H1 (cell line): Measurements from ENCODE around the gene EZH2. TPM values are rescaled to one million over a fixed set of nuclear protein-coding genes. Genes with fewer than 3 reads are reported as not detected.

ENCODE experiments used
- CTCF ChIA-PET: fragments of 300-600 bp; sonication (Branson Sonifier 250); formaldehyde crosslinking; loops from one replicate; lab custom pipeline; 2021; ENCODE audit not compliant: partially characterized antibody; lab: Charles Lee
- POLR2A ChIA-PET: fragments of 300-600 bp; sonication (Branson Sonifier 250); formaldehyde crosslinking; loops from one replicate; lab custom pipeline; 2021; ENCODE audit warnings: inconsistent platforms; ENCODE audit not compliant: partially characterized antibody; lab: Charles Lee
- DNase-seq, 2 experiments: peaks; one replicate each; pipeline versions ENCODE4 v3.0.0 to v3.0.0-alpha.2; 2010 to 2022; ENCODE audit warnings: low spot score in 2 of 2, low read depth in 1 of 2, mixed read lengths in 1 of 2
- FAIRE-seq: peaks from 2 replicates; lab custom pipeline; 2011; peaks lifted over from hg19 to GRCh38; lab: Jason Lieb, UNC
- H2AFZ ChIP-seq: 2 replicates; pipeline ENCODE4 v1.8.1; 2012; ENCODE audit warnings: low read length, inconsistent platforms
- H2AK5ac ChIP-seq: 2 replicates; pipeline ENCODE4 v1.6.1; 2013; ENCODE audit warnings: low read depth, low read length
- H2BK120ac ChIP-seq: replicated peaks from 2 replicates; pipeline ENCODE3; 2013; ENCODE audit warnings: low read depth, low read length, inconsistent platforms
- H2BK12ac ChIP-seq: 2 replicates; pipeline ENCODE4 v1.6.1; 2013; ENCODE audit warnings: low read depth, low read length
- H2BK15ac ChIP-seq: 2 replicates; pipeline ENCODE4 v1.6.1; 2013; ENCODE audit warnings: low read length
- H2BK20ac ChIP-seq: 2 replicates; pipeline ENCODE4 v1.6.1; 2013; ENCODE audit warnings: low read length
- H2BK5ac ChIP-seq: 2 replicates; pipeline ENCODE4 v1.6.1; 2013; ENCODE audit warnings: low read depth, low read length
- H3K14ac ChIP-seq: 2 replicates; pipeline ENCODE4 v1.6.1; 2013; ENCODE audit warnings: inconsistent platforms; ENCODE audit not compliant: insufficient read length
- H3K18ac ChIP-seq: 2 replicates; pipeline ENCODE4 v1.6.1; 2013; ENCODE audit warnings: low read length; ENCODE audit errors: extremely low read depth
- H3K23ac ChIP-seq: 2 replicates; pipeline ENCODE4 v1.6.1; 2013; ENCODE audit warnings: inconsistent platforms; ENCODE audit not compliant: insufficient read length
- H3K23me2 ChIP-seq: 2 replicates; pipeline ENCODE4 v1.6.1; 2013; ENCODE audit warnings: low read depth, low read length
- H3K27ac ChIP-seq: 2 replicates; pipeline ENCODE4 v1.6.1; 2011; ENCODE audit warnings: low read depth, low read length, inconsistent platforms
- H3K27me3 ChIP-seq, 4 experiments: replicated peaks in 1 of 4; 1 replicate in 1 of 4; 2 replicates in 3 of 4; pipeline versions ENCODE4 v1.6.1 to v1.8.1; 2011 to 2013; ENCODE audit warnings: low read length in 3 of 4, mild to moderate bottlenecking in 3 of 4, inconsistent platforms in 2 of 4, mixed read lengths in 2 of 4, moderate library complexity in 1 of 4; ENCODE audit not compliant: control insufficient read depth in 3 of 4, insufficient read depth in 3 of 4; ENCODE audit errors: extremely low read depth in 1 of 4
- H3K36me3 ChIP-seq, 4 experiments: 2 replicates each; pipeline versions ENCODE4 v1.6.1 to v1.8.1; 2011 to 2013; ENCODE audit warnings: mild to moderate bottlenecking in 4 of 4, low read length in 3 of 4, moderate library complexity in 2 of 4, control low read depth in 1 of 4, inconsistent platforms in 1 of 4; ENCODE audit not compliant: insufficient read depth in 4 of 4, control insufficient read depth in 2 of 4
- H3K4ac ChIP-seq: replicated peaks from 2 replicates; pipeline ENCODE3; 2013; ENCODE audit warnings: low read length, low read depth, mixed read lengths, inconsistent platforms; ENCODE audit not compliant: insufficient read length
- H3K4me1 ChIP-seq, 4 experiments: replicated peaks in 1 of 4; 1 replicate in 1 of 4; 2 replicates in 3 of 4; pipeline versions ENCODE4 v1.6.1 to v1.8.1; 2011 to 2013; ENCODE audit warnings: low read length in 3 of 4, inconsistent platforms in 2 of 4, mixed read lengths in 1 of 4; ENCODE audit not compliant: insufficient read depth in 4 of 4, control insufficient read depth in 3 of 4
- H3K4me2 ChIP-seq, 2 experiments: 2 replicates each; pipeline versions ENCODE4 v1.6.1 to v1.8.1; 2011 to 2013; ENCODE audit warnings: low read depth in 2 of 2, low read length in 2 of 2, control low read depth in 1 of 2, inconsistent platforms in 1 of 2, mild to moderate bottlenecking in 1 of 2; ENCODE audit not compliant: insufficient read depth in 1 of 2
- H3K4me3 ChIP-seq, 4 experiments: fragments of 200-600, 300-600 bp in 1 of 4; sonication (generic), shearing (Covaris generic), sonication (Bioruptor Twin) in 1 of 4; 2 replicates each; pipeline versions ENCODE4 v1.5.1 to v1.8.1; 2011 to 2016; ENCODE audit warnings: low read length in 4 of 4, low read depth in 3 of 4, control low read depth in 2 of 4, inconsistent platforms in 2 of 4, mild to moderate bottlenecking in 2 of 4, mixed read lengths in 1 of 4, moderate library complexity in 1 of 4; ENCODE audit not compliant: insufficient read depth in 2 of 4; ENCODE audit errors: extremely low read depth in 1 of 4
- H3K56ac ChIP-seq: replicated peaks from 2 replicates; pipeline ENCODE3; 2013; ENCODE audit warnings: low read depth, mild to moderate bottlenecking, mixed read lengths, low read length, inconsistent platforms; ENCODE audit not compliant: insufficient read length
- H3K79me1 ChIP-seq: 2 replicates; pipeline ENCODE4 v1.6.1; 2013; ENCODE audit warnings: low read depth, low read length, control low read depth
- H3K79me2 ChIP-seq, 2 experiments: 2 replicates each; pipeline versions ENCODE4 v1.6.1 to v1.8.1; 2012 to 2013; ENCODE audit warnings: low read length in 2 of 2, mild to moderate bottlenecking in 2 of 2, inconsistent platforms in 1 of 2; ENCODE audit not compliant: insufficient read depth in 2 of 2, control insufficient read depth in 1 of 2
- H3K9ac ChIP-seq, 4 experiments: replicated peaks in 1 of 4; 1 replicate in 1 of 4; 2 replicates in 3 of 4; pipeline versions ENCODE4 v1.6.1 to v1.8.1; 2011 to 2013; ENCODE audit warnings: low read depth in 3 of 4, low read length in 3 of 4, control low read depth in 2 of 4, mild to moderate bottlenecking in 2 of 4, moderate library complexity in 2 of 4, inconsistent platforms in 1 of 4; ENCODE audit errors: extremely low read depth in 1 of 4
- H3K9me3 ChIP-seq, 2 experiments: 2 replicates each; pipeline versions ENCODE4 v1.6.1 to v1.8.1; 2012 to 2013; ENCODE audit warnings: mild to moderate bottlenecking in 2 of 2, moderate library complexity in 2 of 2, control low read depth in 1 of 2, inconsistent platforms in 1 of 2, low read depth in 1 of 2, low read length in 1 of 2, mixed read lengths in 1 of 2; ENCODE audit not compliant: insufficient read depth in 2 of 2
- H4K20me1 ChIP-seq, 2 experiments: replicated peaks in 1 of 2; 2 replicates each; pipeline versions ENCODE3 to v1.8.1; 2011 to 2013; ENCODE audit warnings: inconsistent platforms in 2 of 2, low read length in 2 of 2, mild to moderate bottlenecking in 1 of 2; ENCODE audit not compliant: insufficient read depth in 2 of 2, control insufficient read depth in 1 of 2
- H4K5ac ChIP-seq: 2 replicates; pipeline ENCODE4 v1.6.1; 2013; ENCODE audit warnings: low read length, low read depth, mixed read lengths, inconsistent platforms; ENCODE audit not compliant: insufficient read length
- H4K8ac ChIP-seq: 2 replicates; pipeline ENCODE4 v1.8.0; 2013; ENCODE audit warnings: mild to moderate bottlenecking, moderate library complexity, low read length, inconsistent platforms; ENCODE audit not compliant: insufficient read depth; ENCODE audit errors: extremely low read depth
- H4K91ac ChIP-seq: replicated peaks from 2 replicates; pipeline ENCODE3; 2013; ENCODE audit warnings: low read length, mixed read lengths, inconsistent platforms; ENCODE audit not compliant: insufficient read length
- WGBS, 2 experiments: shearing (Covaris generic) in 1 of 2; methylation state at CpG; one replicate each; pipeline versions ENCODE4 v1.1.6 to v1.1.7; 2013 to 2015; ENCODE audit warnings: low lambda C conversion rate in 2 of 2, mixed read lengths in 2 of 2, inconsistent platforms in 1 of 2, low coverage in 1 of 2, missing lambda C conversion rate in 1 of 2; ENCODE audit not compliant: insufficient replicate concordance in 2 of 2, insufficient coverage in 1 of 2, insufficient read length in 1 of 2; ENCODE audit errors: extremely low coverage in 1 of 2, missing lambda C conversion rate in 1 of 2; 5-methylcytosine and 5-hydroxymethylcytosine counted together
- polyA plus RNA-seq, 7 experiments: library from polyadenylated mRNA; depleted of rRNA in 3 of 7; stranded (reverse) in 5 of 7; unstranded in 2 of 7; fragments of >200 nt in 5 of 7; fragments of 200-250 nt in 2 of 7; gene quantifications; 1 replicate in 5 of 7; 2 replicates in 1 of 7; 4 replicates in 1 of 7; pipeline versions ENCODE4 v1.2.1 to v1.2.3, GENCODE V29; 2011 to 2013; ENCODE audit warnings: missing spikeins in 2 of 7, mixed read lengths in 2 of 7
- total RNA-seq: library from RNA; stranded (reverse); fragmentation: NEBNext Ultra II Directional; extraction: Animal tissue kit (Norgen Biotek cat#: 25700); gene quantifications from 2 replicates; pipeline ENCODE4 v1.2.1, GENCODE V29; 2021
- TF ChIP-seq, protein P1 (sequence below): IDR thresholded peaks from 2 replicates; pipeline ENCODE4 v1.6.1; 2012; ENCODE audit warnings: inconsistent platforms

EZH2 gene
- total and polyA plus RNA-seq, 2 of the 8 experiments (the other 6 are each of a cell fraction or from before 2014, with no cell fraction given): 28.9 to 49.0 TPM

GRCh38 chr7:148802101-148802493 is 82.0 kb downstream of the EZH2 start:
- no peak overlapping the region for H3K4ac ChIP-seq
- peak overlapping the region; percentile 13; the same call in 1 of the 2 replicates for H3K18ac ChIP-seq
- H3K79me1 ChIP-seq: no peaks in the 10 kb centered on the region
- no peak overlapping the region for H3K14ac ChIP-seq
- POLR2A ChIA-PET: interaction anchor here (0.9 kb wide), 1 partner anchor 9 kb away, joined by 4 read pairs; no protein-coding TSS in a partner anchor
- H3K23me2 ChIP-seq: no peaks in the 10 kb centered on the region
- H3K4me3 ChIP-seq: no peak overlapping the region
- H3K79me2 ChIP-seq: no peaks in the 10 kb centered on the region
- H3K27ac ChIP-seq: no peak overlapping the region
- no peak overlapping the region for H3K4me2 ChIP-seq
- H4K8ac ChIP-seq: no peak overlapping the region
- H3K4me1 ChIP-seq: peaks cover 0 to 9% (median 7%) of the 10 kb centered on the region in 4 experiments; a peak in 6 of 7 replicates
- H2BK20ac ChIP-seq: no peak overlapping the region
- peaks cover 2 to 50% (median 33%) of the 10 kb centered on the region in 4 experiments; a peak in 7 of 8 replicates for H3K36me3 ChIP-seq
- H2BK15ac ChIP-seq: no peak overlapping the region
- no peak overlapping the region for H4K91ac ChIP-seq
- H3K27me3 ChIP-seq: no peaks in the 10 kb centered on the region
- no peak overlapping the region for H2AK5ac ChIP-seq
- H2AFZ ChIP-seq: no peak overlapping the region
- H4K5ac ChIP-seq: no peak overlapping the region
- CTCF ChIA-PET: interaction anchor here (1.0 to 1.8 kb wide), 4 partner anchors 9 to 161 kb away, joined by 3 to 6 read pairs (median 4); no protein-coding TSS in a partner anchor
- WGBS, 2 experiments: 95% methylated on average over 10 of the region's 10 CpGs; no CpG with 5 or more reads in 1 of the 2 experiments
- no peak overlapping the region for H2BK120ac ChIP-seq
- TF ChIP-seq, protein P1, sequence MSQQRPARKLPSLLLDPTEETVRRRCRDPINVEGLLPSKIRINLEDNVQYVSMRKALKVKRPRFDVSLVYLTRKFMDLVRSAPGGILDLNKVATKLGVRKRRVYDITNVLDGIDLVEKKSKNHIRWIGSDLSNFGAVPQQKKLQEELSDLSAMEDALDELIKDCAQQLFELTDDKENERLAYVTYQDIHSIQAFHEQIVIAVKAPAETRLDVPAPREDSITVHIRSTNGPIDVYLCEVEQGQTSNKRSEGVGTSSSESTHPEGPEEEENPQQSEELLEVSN: no peak
- no peak overlapping the region for H3K9ac ChIP-seq
- no peak overlapping the region for H2BK5ac ChIP-seq
- H3K56ac ChIP-seq: no peak overlapping the region
- FAIRE-seq (no peak), DNase-seq (no peak)
- no peak overlapping the region; the same call in 1 of the 2 replicates for H2BK12ac ChIP-seq
- H4K20me1 ChIP-seq: peaks cover 0 to 2% of the 10 kb centered on the region in 2 experiments
- H3K23ac ChIP-seq: no peak overlapping the region
- peaks cover 0 to 3% of the 10 kb centered on the region in 2 experiments; a peak in 1 of 4 replicates for H3K9me3 ChIP-seq
